GM18519 (cell line): ENCODE data around the gene UVRAG.
A peak's percentile ranks its signal among the peaks of the same experiment; 100 is the strongest.
"Not testable (repeated sequence)": the region's sequence is repeated elsewhere in the genome, so short reads cannot be mapped to it uniquely, and the experiment has no call there.

ENCODE experiments used
- ATAC-seq: cut with Tn5 transposase; IDR thresholded peaks from one replicate; pipeline ENCODE4 v1.9.1; 2021; ENCODE audit warnings: mild to moderate bottlenecking, moderate library complexity; ENCODE audit not compliant: unreplicated experiment, low FRiP score

Gene UVRAG

DNA sequence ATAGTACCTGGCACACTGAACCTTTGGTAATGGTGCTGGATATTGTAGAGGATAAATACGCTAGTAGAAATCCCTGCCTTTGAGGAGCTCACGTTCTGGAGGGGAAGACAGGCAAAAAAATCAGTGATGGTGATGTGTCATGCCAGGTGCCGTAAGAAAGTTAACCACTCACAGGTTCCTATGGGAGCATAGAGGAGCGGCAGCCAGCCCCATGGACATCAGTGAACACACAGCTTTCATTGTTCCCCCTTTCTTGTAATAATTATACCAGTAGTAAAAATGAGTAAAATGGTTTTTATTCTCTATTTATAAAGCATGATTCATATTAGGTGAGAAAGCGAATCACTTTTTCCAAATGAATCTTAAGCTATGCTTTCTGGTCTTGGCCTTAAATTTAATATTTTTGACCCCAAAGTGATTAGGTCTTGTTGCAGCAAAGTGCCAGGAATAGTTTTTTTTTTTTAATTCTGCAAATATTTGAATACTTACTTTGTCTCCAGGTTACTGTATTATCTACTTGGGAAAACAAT, 57.9 kb downstream of the UVRAG start:
- ATAC-seq, result no peak

- ATAC-seq, result peak; percentile 53
These were observed 58.6 kb downstream of the UVRAG start for GRCh38 chr11:75873417-75874221.

DNA sequence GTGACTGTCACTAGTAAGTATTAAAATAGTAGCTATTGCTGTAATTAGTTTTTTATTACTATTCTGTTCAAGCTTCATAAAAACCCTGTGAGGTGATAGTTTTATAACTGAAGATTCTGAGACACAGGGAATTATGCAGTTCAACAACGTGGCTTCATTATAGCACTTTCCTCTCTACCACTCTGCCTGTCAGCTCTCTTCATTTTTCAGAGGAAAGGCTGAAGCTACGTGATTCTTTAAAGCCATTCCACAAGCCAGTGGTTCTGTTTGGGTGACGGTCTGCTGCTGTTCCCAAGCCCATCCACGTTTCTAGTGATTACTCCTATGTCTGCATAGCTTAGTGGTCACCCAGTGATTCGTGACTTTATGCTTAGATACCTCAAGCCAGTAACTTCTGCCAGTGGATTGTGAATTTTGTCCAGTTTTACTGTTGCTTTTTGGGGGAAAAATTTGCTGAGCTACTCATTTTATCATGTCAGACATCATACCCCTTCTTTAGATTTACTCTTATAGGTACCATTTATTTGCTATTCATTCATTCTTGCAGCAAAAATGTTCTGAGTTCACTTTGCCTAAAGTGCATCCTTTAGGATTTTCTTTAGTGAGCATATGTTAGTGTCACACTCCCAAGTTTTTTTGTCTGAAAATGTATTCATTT, 59.8 kb downstream of the UVRAG start:
- no peak for ATAC-seq

GRCh38 chr11:75877327-75877726, 62.3 kb downstream of the UVRAG start:
- not testable (repeated sequence) for ATAC-seq

- ATAC-seq, result not testable (repeated sequence)
These were observed 62.9 kb downstream of the UVRAG start for GRCh38 chr11:75877931-75878330.

DNA sequence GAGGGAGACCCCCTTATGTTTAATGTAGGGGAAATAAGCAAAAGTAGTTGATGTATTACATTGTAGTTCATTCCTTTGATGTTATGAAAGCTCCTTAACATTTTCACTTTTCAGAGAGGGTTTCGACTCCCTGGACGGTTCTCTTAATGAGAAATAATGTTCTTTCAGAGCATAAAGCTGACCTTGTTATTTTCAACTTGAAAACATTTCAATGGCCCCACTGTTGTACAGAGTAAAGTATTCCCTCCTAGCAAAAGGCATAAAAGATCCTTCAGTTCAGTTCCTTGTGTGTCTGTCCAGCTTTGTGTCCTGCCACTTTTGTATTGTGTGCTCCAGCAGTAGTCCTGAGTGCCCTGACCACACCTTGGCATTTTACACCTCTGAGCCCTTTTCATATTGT, 63.9 kb downstream of the UVRAG start:
- no peak for ATAC-seq

- no peak for ATAC-seq
These were observed 64.7 kb downstream of the UVRAG start for GRCh38 chr11:75879737-75880136.

GRCh38 chr11:75880343-75880742, 65.3 kb downstream of the UVRAG start:
- not testable (repeated sequence) for ATAC-seq

GRCh38 chr11:75884321-75884720, 69.3 kb downstream of the UVRAG start:
- no peak for ATAC-seq

DNA sequence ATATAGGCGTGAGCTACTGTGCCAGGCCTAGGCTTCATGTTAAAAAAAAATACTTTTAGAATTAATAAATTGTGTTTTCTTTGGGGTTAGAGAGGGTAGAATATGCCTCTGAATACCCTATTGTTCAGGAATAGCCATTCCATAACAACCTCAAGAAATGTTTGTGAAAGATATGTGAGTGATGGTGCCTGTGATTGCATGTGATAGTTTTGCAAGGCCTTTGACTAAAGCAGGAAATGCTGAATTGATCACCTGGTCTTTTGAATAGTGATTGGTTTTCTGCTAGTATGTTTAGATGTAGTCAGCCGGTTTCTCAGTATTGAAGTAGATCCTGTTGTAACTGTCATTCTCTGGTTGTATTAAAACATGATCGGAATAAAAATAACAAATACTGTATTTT, 73.4 kb downstream of the UVRAG start:
- no peak for ATAC-seq

DNA sequence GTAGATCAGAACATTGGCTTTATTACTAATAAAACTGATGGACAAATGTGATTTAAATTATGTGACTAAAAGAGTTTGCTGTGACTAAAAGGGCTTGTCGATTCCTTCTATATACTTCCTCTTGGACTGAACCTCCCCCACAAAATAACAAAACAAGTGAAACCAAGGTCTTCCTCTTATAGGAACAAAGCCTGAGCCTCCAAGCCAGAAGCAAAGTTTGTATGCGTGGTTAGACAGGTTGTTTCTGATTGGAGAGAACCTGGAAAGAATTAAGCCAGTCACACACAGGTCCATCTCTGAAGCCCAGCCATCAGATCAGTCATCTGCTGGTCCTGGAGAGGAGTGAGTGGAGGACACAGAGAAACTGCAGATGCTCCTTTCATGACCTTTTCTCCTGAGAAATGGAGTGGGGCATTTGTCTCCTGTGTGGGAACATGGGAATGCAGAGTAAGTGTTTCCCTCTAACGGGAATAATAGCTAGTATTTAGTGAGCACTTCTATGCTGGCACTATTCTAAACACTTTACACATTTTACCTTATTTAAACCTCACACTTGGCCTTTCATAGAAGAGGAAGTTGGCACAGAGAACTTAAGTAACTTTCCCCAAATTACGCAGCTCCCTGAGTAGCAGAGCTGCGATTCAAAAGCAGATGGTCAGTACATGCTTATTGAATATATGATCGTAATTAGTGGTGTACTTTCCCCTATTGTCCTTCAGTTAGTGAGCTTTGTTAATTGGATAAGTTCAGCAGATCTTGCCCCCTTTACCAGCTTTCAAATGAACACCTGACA, 77.1 kb downstream of the UVRAG start:
- ATAC-seq, result no peak

DNA sequence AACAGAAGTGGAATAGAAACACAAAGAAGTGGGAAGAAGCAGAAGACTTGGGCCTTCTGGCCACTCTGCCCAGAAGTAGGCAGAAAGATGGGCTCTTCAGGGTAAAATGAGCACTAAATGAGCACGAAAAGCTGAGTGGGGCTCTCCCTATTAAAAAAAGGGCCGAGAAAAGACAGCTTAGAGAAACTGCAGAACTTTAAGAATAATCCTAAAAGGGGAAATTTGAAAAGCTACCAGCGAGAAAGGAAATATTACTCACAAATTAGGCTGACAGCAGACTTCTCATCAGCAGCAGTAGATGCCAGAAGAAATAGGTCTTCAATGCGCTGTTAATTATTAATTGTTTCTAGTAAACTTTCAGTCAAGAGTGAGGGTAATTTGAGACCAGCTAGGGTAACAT, 78.2 kb downstream of the UVRAG start:
- ATAC-seq, result no peak

GRCh38 chr11:75894036-75894585, 79.1 kb downstream of the UVRAG start:
- no peak for ATAC-seq

- no peak for ATAC-seq
These were observed 81.9 kb downstream of the UVRAG start for GRCh38 chr11:75896843-75897419.

GRCh38 chr11:75898871-75899270, 83.9 kb downstream of the UVRAG start:
- ATAC-seq, result no peak

DNA sequence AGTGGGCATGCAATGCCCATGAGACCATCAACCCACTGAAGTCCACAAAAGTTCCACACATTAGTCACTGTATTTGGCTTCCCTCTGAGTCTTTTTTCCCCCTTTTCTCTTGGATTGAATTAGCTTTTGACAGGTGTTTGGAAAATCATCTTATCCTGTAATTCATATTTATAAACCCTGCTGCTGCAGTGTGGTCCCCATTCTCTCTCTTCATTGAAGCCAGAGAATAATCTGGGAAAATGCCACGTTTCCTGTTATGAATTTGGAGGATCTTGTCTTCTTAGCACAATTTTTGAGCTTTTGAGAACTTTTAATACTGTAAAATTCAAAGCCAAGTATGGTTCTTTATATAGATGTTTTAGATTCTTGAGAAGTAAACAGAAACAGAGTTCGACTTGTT, 84.8 kb downstream of the UVRAG start:
- no peak for ATAC-seq

GRCh38 chr11:75900848-75901247, 85.8 kb downstream of the UVRAG start:
- no peak for ATAC-seq

- ATAC-seq, result no peak
These were observed 87.6 kb downstream of the UVRAG start for GRCh38 chr11:75902631-75903030.

GRCh38 chr11:75903276-75903675, 88.3 kb downstream of the UVRAG start:
- ATAC-seq, result no peak

- no peak for ATAC-seq
These were observed 90.4 kb downstream of the UVRAG start for GRCh38 chr11:75905434-75905833.
